GM18520 (cell line): ENCODE measurements around the gene GOLPH3.
A peak's percentile ranks its signal among the peaks of the same experiment; 100 is the strongest.
"Not testable (repeated sequence)": the region's sequence is repeated elsewhere in the genome, so short reads cannot be mapped to it uniquely, and the experiment has no call there.

Experiments
- ATAC-seq: cut with Tn5 transposase; IDR thresholded peaks from one replicate; pipeline ENCODE4 v1.9.1; 2021; ENCODE audit not compliant: unreplicated experiment

The GOLPH3 gene

DNA sequence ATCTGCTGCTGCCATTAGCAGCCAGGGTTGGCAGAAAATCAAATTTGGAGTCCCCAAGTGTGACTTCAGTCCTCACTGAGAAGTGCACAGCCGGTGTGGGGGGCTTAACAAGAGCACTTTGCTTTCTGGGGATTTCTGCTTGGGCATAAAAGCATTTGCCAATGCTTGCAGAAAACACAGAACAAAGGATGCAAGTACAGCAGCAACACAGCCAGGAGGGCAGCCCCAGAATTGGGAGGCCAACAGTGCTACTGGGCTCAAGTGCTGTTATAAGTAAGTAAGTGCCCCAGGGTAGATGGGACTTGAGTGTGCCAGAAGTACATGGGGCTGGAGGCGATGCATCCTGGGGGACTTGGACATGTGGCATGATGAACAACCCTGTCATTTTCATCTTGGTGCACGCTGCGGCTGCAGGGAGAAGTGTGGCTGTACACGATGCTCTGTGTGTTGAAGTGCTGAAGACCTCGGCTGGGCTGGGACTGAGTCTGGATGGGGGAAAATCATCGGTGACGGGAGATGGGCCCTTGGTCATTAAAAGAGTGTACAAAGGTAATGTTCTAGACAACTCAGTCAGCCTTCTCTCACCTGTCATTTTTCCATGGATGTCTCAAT is 73.3 kb downstream of the GOLPH3 start:
- no peak for ATAC-seq

DNA sequence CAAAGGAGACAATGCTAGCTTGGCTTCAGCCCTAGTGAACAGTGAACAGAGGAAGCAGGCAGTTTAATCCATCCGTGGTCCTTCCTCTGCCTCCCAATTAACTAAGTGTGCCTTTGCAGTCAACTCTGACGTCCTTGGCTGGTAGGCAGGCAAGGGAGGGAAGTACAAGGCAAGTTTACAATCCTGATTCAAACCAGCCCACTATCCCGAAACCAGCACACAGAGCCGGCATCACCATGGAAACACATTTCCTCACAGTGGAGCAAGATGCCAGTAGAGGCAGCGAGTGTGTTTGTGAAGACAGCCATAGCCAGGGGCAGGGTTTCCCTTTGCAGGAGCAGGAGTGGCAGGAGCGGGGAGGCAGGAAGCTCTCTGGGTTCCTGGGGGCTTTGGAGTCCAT is 73.9 kb downstream of the GOLPH3 start:
- ATAC-seq, result no peak

DNA sequence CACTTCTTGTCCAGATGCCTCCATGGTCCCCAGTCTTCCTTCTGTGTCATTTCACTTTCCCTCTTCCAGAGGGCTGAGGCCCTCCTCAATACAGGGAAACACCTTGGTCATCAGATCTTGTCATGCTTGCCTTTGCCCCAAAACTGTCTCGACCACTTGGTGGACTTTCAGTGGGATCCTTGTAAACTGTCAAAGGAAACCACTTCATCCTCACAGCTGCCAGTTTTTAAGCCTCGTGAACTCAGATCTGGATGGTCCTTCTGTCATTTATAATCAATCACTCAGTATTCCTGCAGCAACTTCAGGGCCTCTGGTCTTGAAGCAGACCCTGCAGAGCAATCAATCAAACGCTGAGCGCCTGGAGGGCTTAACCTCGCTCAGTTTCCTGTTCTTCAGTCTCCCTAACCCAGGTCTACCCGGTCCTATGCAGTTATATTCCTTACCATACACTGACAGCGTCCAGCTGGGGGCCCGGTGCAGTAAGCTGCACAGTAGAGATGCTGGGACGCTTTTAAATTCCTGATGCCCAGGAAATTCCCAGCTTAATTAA is 74.6 kb downstream of the GOLPH3 start:
- ATAC-seq, result no peak

- no peak for ATAC-seq
Measured at GRCh38 chr5:32098890-32099310, 75.2 kb downstream of the GOLPH3 start.

GRCh38 chr5:32098291-32098690 is 75.8 kb downstream of the GOLPH3 start:
- no peak for ATAC-seq

GRCh38 chr5:32096891-32097595 is 77.1 kb downstream of the GOLPH3 start:
- ATAC-seq, result no peak

DNA sequence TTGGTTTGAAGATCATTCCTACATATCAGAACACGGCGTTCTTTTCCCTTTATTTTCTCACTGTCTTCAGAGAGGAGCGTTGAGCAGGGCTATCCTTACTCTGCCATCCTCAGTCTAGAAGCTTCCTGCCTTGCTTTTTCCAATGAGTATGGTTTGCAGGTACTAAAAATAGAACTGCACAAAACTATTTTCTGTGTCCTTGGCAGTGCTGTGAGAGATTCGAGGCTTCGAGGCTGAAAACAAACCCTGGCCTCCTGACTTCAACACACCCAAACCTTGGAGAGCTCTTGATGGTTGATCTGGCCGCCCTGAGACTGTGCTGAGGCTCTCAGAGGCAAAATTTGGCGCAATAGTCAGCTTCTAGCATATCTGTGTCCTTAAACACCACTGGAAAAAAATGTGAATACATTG is 78.9 kb downstream of the GOLPH3 start:
- no peak for ATAC-seq

GRCh38 chr5:32094691-32095090 is 79.4 kb downstream of the GOLPH3 start:
- ATAC-seq, result no peak

DNA sequence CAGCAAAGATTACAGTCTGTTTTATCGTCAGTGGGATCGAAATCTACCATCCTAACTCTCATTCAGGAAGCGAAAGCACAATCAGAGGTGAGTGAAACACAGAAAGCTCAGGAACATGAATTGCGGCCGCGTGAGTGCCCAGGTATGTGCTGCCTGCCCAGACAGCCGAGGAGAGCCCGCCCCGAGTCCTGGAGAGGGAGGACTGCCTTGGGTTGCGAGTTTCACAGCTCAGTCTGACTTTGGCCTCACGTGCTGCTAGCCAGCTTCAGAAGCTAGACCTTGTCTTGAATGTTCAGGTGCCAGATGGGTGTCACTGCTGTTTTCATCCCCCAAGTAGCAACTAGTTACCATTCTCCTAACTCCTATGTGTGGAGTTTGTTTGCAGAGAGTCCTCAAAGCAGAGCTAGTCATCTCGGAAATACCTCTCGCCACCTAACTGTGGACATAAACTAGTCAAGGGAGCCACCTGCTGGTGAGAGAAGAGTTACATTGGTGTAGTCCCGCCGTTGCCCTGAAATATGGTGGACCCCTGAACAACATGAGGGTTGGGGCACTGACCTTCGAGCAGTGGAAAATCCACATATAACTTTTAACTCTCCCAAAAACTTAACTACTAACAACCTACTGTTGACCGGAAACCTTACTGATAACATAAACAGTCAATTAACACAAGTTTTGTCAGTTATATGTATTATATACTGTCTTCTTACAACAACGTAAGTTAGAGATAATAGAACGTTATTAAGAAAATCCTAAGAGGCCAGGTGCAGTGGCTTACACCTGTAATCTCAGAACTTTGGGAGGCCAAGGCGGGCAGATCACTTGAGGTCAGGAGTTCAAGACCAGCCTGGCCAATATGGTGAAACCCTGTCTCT is 80.9 kb downstream of the GOLPH3 start:
- ATAC-seq, result peak; percentile 90

DNA sequence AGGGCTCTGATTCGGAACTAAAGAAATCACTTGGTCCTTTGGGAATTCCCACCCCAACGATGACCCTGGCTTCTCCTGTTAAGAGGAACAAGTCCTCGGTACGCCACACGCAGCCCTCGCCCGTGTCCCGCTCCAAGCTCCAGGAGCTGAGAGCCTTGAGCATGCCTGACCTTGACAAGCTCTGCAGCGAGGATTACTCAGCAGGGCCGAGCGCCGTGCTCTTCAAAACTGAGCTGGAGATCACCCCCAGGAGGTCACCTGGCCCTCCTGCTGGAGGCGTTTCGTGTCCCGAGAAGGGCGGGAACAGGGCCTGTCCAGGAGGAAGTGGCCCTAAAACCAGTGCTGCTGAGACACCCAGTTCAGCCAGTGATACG is 83.4 kb downstream of the GOLPH3 start:
- ATAC-seq, result no peak

DNA sequence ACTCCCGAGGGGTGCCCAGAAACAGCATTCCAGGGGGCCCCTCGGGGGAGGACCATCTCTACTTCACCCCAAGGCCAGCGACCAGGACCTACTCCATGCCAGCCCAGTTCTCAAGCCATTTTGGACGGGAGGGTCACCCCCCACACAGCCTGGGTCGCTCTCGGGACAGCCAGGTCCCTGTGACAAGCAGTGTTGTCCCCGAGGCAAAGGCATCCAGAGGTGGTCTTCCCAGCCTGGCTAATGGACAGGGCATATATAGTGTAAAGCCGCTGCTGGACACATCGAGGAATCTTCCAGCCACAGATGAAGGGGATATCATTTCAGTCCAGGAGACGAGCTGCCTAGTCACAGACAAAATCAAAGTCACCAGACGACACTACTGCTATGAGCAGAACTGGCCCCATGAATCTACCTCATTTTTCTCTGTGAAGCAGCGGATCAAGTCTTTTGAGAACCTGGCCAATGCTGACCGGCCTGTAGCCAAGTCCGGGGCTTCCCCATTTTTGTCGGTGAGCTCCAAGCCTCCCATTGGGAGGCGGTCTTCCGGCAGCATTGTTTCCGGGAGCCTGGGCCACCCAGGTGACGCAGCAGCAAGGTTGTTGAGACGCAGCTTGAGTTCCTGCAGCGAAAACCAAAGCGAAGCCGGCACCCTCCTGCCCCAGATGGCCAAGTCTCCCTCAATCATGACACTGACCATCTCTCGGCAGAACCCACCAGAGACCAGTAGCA is 83.9 kb downstream of the GOLPH3 start:
- ATAC-seq, result no peak

GRCh38 chr5:32089146-32090000 is 84.7 kb downstream of the GOLPH3 start:
- no peak for ATAC-seq

DNA sequence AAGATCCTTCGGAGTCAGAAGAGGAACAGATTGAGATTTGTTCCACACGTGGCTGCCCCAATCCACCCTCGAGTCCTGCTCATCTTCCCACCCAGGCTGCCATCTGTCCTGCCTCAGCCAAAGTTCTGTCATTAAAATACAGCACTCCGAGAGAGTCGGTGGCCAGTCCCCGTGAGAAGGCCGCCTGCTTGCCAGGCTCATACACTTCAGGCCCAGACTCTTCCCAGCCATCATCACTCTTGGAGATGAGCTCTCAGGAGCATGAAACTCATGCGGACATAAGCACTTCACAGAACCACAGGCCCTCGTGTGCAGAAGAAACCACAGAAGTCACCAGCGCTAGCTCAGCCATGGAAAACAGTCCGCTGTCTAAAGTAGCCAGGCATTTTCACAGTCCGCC is 85.9 kb downstream of the GOLPH3 start:
- ATAC-seq, result no peak

GRCh38 chr5:32087086-32088082 is 86.7 kb downstream of the GOLPH3 start:
- no peak for ATAC-seq

GRCh38 chr5:32083981-32084430 is 90.1 kb downstream of the GOLPH3 start:
- no peak for ATAC-seq

GRCh38 chr5:32082701-32083100 is 91.4 kb downstream of the GOLPH3 start:
- no peak for ATAC-seq

GRCh38 chr5:32080565-32080964 is 93.6 kb downstream of the GOLPH3 start:
- not testable (repeated sequence) for ATAC-seq

- ATAC-seq, result not testable (repeated sequence)
Measured at GRCh38 chr5:32078855-32079254, 95.3 kb downstream of the GOLPH3 start.
